GM12891 (cell line): Measurements from ENCODE around the gene GFAP.

Experiments used
- POLR2A ChIP-seq: IDR thresholded peaks from 2 replicates; pipeline ENCODE4 v1.6.1; 2011; ENCODE audit warnings: low read depth, low read length, control low read depth
- POLR2AphosphoS5 ChIP-seq: IDR thresholded peaks from 2 replicates; pipeline ENCODE4 v1.6.1; 2011; ENCODE audit warnings: low read depth, low read length, control low read depth
- POU2F2 ChIP-seq: IDR thresholded peaks from 2 replicates; pipeline ENCODE4 v1.6.1; 2011; ENCODE audit warnings: low read depth, mild to moderate bottlenecking, control low read depth, low read length, moderate library complexity
- SPI1 ChIP-seq: IDR thresholded peaks from 2 replicates; pipeline ENCODE4 v1.6.1; 2011; ENCODE audit warnings: low read depth, low read length, control low read depth
- TAF1 ChIP-seq: IDR thresholded peaks from 2 replicates; pipeline ENCODE4 v1.6.1; 2011; ENCODE audit warnings: low read depth, low read length, control low read depth

- TF ChIP-seq POLR2A (no peak), TAF1 (no peak), POLR2AphosphoS5 (no peak), POU2F2 (no peak), SPI1 (no peak)
Measured at GRCh38 chr17:44910231-44911106, 4.8 kb downstream of the GFAP start.
